ENCODE results near the gene HNRNPH2.

HNRNPH2 gene

DNA sequence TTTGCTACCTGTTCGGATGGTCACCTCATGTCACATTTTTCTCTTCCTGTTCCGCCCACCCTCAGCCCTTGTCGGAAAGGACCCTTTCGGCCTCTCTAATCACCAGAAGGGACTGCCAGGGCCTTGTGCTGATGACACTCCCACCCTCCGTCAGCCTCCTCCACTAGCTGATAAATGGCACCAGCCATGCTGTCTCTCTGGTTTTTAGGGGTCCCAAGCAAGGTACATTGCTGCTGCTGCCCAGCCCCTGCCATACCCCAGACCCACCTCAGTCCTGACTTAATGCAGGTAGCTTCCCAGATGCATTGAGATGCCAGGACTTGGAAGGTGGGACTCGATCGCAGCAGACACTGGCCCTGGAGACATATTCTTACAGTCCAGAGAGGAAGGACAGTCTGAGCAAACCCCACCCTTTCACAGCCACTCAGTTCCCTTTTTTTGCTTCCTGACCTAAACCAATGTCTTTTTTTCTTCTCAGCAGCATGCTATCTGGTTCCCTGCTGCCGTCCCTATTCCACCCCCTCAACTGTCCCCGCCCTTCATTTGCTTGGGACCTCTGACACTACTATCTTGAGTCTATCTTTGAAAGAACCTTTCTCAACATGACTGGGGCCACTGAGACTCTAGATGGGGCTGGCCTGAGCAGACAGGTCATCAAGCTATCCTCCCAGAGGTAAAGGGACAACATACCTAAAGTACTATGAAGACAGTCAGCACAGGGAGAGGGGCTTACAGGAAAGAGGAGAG, 22.1 kb upstream of the HNRNPH2 start, which contains the start of gene BTK:
Gene BTK, minus strand, starts transcription at position 397 of the 747 bp plus-strand sequence. CDS start 10,907 bp downstream, outside the sequence.
- TF ChIP-seq MYC (IDR thresholded peaks at IDR 0.05; ENCODE audit: low read depth, low read length) = peak; percentile 85
- TF ChIP-seq CTCF (IDR thresholded peaks at IDR 0.05; ENCODE audit: low read depth, low read length) = no peak
- TF ChIP-seq MAX (IDR thresholded peaks at IDR 0.05; ENCODE audit: low read depth, low read length) = peak; percentile 58; the same call in 1 of the 2 replicates
- peak; percentile 68 for TF ChIP-seq POLR2A (IDR thresholded peaks at IDR 0.05; ENCODE audit: extremely low read depth, insufficient read length)
- DNase-seq (ENCODE audit: low read depth) = peak; percentile 90
- peak within 1 kb of the TSS; percentile 92 for H3K4me3 ChIP-seq (ENCODE audit: low read depth, low read length)

DNA sequence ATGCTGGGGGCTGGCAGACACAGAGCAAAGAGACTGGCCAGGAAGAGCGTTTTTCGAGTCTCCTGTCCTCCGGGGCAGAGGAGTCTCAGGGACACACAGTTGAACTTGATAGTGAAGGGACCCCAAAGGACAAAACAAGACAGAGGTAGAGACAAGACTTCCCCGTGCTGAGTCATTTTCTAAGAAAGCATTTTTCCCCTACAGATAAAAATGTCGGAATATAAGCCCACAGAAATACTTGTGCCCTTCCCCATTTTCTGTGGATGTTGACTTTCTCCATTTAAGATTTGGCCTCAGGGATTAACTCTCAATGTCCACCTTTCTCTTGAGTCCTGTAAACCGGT, 21.5 kb upstream of the HNRNPH2 start:
- no peak for DNase-seq (ENCODE audit: low read depth)
- H3K4me3 ChIP-seq (ENCODE audit: low read depth, low read length) = peak overlapping the region; percentile 92
- TF ChIP-seq POLR2A (IDR thresholded peaks at IDR 0.05; ENCODE audit: extremely low read depth, insufficient read length) (no peak), MYC (IDR thresholded peaks at IDR 0.05; ENCODE audit: low read depth, low read length) (no peak), CTCF (IDR thresholded peaks at IDR 0.05; ENCODE audit: low read depth, low read length) (no peak), MAX (IDR thresholded peaks at IDR 0.05; ENCODE audit: low read depth, low read length) (no peak)

- no peak for TF ChIP-seq CTCF (IDR thresholded peaks at IDR 0.05; ENCODE audit: low read depth, low read length)
- no peak for TF ChIP-seq POLR2A (IDR thresholded peaks at IDR 0.05; ENCODE audit: extremely low read depth, insufficient read length)
- TF ChIP-seq MYC (IDR thresholded peaks at IDR 0.05; ENCODE audit: low read depth, low read length) = no peak
- no peak for TF ChIP-seq MAX (IDR thresholded peaks at IDR 0.05; ENCODE audit: low read depth, low read length)
- no peak for DNase-seq (ENCODE audit: low read depth)
- H3K4me3 ChIP-seq (ENCODE audit: low read depth, low read length) = no peak overlapping the region
These were observed 19.4 kb upstream of the HNRNPH2 start for GRCh38 chrX:101388604-101389003.

DNA sequence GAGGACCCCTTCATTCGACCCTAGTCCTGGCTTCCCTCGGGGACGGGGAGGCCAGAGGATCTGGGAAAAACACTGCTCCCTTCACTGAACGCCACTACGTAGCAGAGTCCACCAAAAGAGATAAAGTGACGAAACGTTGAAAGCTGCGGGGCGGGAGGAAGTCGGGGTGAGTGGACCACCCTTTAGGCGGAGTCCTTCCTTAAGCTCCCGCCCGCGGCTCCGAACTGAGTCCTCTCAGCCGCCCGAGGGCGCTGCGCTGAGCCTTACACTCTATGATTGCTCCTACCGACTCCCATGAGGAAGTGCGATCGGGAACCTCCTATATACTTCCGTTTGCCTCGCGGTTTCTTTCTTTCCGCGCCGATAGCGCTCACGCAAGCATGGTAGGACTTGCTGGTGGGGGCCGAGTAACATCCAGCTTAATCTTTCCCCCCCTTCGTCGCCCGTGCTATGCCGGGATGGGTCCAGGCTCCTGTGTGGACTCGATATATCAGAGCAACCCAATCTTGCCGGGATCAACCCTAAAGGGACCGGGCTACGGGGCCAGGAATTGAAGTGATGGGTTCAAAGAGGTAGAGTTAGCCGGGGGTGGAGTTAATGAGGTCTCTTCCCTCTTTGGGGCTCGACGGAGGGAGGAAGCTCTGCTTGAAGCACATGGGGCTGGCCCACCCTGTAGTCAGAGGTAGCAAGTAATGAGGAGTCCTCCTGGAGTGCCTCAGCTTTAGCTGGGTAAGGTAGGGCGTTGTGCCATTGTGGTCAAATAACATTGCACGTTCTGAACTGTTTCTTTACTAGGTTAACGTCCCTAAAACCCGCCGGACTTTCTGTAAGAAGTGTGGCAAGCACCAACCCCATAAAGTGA, 17.1 kb upstream of the HNRNPH2 start, which contains the start of gene RPL36A:
Gene RPL36A, plus strand, starts transcription at position 348 of the 862 bp plus-strand sequence. Its CDS starts 33 bp downstream, at position 381.
- TF ChIP-seq POLR2A (IDR thresholded peaks at IDR 0.05; ENCODE audit: extremely low read depth, insufficient read length) (peak; percentile 91), CTCF (IDR thresholded peaks at IDR 0.05; ENCODE audit: low read depth, low read length) (peak; percentile 58), MAX (IDR thresholded peaks at IDR 0.05; ENCODE audit: low read depth, low read length) (peak; percentile 77), MYC (IDR thresholded peaks at IDR 0.05; ENCODE audit: low read depth, low read length) (peak; percentile 94)
- H3K4me3 ChIP-seq (ENCODE audit: low read depth, low read length) = peak within 1 kb of the TSS; percentile 99
- peak; percentile 96 for DNase-seq (ENCODE audit: low read depth)

DNA sequence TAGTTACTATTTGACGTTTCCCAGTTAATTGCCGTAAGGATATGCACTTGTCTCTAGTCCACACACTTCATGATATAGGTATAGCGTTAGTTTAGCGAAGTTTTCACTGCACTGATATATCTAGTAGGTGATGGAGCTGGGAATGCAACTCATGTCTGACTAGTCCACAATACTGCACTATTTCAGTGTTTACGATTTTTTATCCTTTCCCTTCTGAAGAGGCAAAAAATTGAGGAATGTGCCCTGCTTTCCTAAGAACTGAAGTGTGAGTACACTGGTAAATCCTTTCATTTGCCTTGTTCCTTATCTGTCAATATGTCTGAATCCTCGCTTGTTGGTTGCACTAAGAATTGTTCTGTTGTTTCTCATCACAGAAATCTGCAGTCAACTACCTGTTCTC, 16.2 kb upstream of the HNRNPH2 start:
- no peak for DNase-seq (ENCODE audit: low read depth)
- no peak for TF ChIP-seq CTCF (IDR thresholded peaks at IDR 0.05; ENCODE audit: low read depth, low read length)
- TF ChIP-seq MYC (IDR thresholded peaks at IDR 0.05; ENCODE audit: low read depth, low read length) = no peak
- no peak for TF ChIP-seq POLR2A (IDR thresholded peaks at IDR 0.05; ENCODE audit: extremely low read depth, insufficient read length)
- no peak for TF ChIP-seq MAX (IDR thresholded peaks at IDR 0.05; ENCODE audit: low read depth, low read length)
- peak overlapping the region; percentile 99 for H3K4me3 ChIP-seq (ENCODE audit: low read depth, low read length)
